HG03196 (cell line): Measurements from ENCODE around the gene TTC32.

ENCODE experiments used
- ATAC-seq: cut with Tn5 transposase; IDR thresholded peaks from one replicate; pipeline ENCODE4 v1.9.1; 2021; ENCODE audit not compliant: unreplicated experiment

Gene TTC32

DNA sequence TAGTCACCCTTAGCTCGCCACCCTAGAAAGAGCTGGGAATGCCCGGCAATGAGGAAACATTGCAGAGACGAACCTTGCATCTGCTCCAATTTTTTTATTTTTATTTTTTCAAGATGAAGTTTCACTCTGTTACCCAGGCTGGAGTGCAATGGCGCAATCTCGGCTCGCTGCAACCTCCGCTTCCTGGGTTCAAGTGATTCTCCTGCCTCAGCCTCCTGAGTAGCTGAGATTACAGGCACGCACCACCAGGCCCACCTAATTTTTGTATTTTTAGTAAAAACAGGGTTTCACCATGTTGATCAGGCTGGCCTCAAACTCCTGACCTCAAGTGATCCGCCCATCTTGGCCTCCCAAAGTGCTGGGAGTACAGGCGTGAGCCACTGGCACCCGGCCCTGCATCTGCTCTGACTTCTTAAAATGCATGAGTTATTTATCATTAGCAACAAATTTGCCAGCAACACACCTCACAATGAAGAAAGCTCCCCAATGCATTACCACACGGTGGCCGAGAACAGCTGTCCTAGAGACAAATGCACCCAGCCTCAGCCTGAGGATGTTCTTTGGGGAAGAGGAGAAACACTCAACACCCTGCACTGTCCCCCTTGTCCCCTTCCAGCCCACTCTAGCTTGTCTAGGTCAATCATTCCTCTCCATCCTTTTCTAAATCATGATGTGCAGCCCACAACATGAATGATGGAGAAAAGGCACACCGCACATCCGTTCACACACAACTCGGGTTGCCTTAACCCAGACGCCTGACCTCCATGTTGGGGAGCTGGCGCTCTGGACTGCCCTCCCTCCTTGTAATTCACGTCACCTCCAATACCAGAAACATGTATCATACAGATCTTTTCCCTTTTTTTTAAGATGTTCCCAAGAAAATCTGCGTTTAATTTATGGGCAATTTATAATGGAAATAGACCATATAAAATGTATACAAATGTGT lies 46.9 kb downstream of the TTC32 start:
- no peak for ATAC-seq

GRCh38 chr2:19851116-19851695 lies 50.6 kb downstream of the TTC32 start:
- no peak for ATAC-seq

DNA sequence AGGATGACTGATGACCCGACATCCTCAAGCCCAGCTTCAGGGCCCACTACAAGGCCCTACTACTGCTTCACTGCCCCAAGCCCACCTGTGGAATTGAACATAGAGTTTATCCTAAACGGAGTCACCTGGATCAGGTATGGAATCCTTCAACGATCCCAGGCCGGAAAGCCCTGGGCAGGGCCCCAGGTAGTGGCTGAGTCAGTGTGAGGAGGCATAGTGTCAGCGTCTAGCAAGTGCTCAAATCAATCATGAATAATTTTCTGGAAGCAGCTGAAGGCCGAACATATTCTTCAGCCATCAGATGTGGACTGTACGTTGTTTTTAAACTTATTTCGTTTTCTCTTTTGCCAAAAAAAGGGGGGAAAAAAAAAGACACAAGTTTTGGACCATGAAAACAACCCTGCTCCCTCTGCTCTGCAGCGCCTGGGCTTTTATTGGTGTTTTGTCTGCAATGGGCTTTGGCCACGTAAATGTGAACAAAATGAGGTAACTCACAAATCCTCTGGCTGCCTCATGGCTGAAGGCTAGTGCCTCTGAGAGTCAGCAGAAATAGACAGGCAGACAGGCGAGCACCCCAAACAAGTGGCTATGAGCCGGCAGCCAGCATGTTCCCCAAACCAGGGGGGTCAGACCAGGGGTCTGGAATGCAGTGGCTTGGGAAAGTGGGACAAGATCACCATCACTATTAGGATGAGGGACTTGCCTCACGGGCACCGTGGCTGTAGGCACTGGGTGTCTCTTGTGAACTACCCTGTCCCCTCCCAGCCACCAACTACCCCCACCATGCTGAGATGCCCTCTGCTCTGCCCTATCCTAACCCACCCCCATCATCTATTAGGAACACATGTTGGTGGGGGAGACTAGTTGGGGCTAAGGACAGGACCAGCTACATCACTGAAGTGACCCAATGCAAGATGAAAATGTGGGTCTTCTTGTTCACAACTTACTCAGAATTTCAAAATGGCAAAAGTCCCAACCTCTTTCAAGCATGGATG lies 51.4 kb downstream of the TTC32 start:
- ATAC-seq: no peak

DNA sequence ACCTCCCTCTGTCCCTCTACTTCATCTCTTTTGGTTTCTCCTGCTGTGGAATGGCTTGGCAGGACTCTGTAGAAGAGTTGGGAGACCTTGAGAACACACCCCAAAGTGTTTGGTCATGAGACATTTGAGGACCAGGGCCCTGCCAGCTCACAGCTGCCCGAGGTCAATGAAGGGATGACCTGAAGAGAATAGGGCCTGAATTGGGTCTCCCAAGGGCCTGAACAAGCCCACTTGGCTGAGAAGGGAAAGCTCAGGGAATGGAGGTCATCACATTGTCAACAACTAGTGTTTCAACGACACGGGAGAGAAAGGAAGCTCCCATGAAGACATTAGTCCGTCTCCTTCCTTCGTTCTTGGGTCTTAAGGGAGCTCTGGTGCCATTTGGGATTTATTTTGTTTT lies 52.8 kb downstream of the TTC32 start:
- no peak for ATAC-seq

DNA sequence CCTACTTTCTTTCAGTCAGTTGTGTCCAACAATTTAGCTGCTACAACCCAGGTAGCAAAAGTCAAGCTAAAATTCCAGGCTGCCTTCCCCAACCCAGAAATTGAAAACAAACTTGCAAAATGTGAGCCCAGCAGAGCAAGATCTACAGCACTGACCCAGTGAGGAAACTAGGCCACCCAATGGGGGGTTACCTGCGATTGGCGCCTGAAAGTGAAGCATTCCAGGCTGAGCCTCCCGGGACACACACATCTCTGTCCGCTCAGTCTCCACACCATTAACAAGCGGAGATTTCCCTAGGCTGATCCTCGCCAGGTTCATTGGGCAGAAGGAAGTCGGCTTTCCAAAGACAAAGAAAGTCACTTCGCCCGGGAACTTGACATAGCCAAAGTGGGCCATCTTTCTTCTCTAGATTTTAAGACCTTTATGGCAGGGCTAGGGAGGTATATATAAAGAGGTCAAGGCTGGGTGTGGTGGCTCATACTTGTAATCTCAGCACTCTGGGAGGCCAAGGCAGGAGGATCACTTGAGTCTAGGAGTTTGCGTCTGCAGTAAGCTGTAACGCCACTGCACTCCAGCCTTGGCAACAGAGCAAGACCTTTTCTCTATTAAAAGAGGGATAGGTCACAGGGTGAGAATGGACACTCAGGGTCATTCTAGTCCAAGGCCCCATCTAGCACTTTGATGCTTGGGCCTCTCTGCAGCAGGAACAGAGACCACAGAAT lies 53.6 kb downstream of the TTC32 start:
- no peak for ATAC-seq

DNA sequence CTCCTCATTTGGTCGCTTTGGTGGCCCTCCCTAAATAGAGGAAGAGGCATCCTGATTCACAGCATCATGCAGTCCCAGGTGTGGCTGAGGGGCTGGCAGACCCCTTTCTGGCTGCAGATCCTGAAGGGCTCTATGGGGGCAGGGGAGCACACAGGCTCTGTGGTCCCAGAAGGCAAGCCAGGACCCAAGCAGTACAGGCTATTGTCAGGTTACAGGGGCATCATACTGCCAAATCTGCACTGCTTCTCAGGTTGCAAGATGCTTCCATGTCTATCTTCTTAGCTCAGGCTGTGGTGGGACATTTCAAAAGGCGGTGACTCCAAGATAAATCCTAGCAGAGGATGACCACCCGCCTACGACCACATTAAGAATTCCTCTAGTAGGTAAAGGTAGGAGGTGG lies 54.3 kb downstream of the TTC32 start:
- ATAC-seq: no peak
